HL-60 (cell line): ENCODE results near the gene RNU11.

ENCODE experiments used
- CTCF ChIP-seq: IDR thresholded peaks from one replicate; pipeline ENCODE4 v1.5.1; 2011; ENCODE audit warnings: low read length, control low read depth, inconsistent platforms; ENCODE audit not compliant: insufficient read depth
- GABPA ChIP-seq: IDR thresholded peaks from 2 replicates; pipeline ENCODE4 v1.6.1; 2012; ENCODE audit warnings: low read depth
- POLR2AphosphoS5 ChIP-seq: IDR thresholded peaks from 2 replicates; pipeline ENCODE4 v1.6.1; 2012; ENCODE audit warnings: low read depth
- REST ChIP-seq: IDR thresholded peaks from 2 replicates; pipeline ENCODE4 v1.6.1; 2012; ENCODE audit warnings: low read depth; ENCODE audit not compliant: insufficient replicate concordance
- SPI1 ChIP-seq: IDR thresholded peaks from 2 replicates; pipeline ENCODE4 v1.6.1; 2012; ENCODE audit warnings: low read depth, mild to moderate bottlenecking, borderline replicate concordance

- no peak for TF ChIP-seq POLR2AphosphoS5
- TF ChIP-seq CTCF, result no peak
- no peak for TF ChIP-seq REST
- TF ChIP-seq GABPA, result no peak
- TF ChIP-seq SPI1, result no peak
These were observed 41.6 kb upstream of the RNU11 start for GRCh38 chr1:28606771-28607170.
